HepG2 (cell line): Measurements from ENCODE around the gene TSG101. TPM values are rescaled to one million over a fixed set of nuclear protein-coding genes. Genes with fewer than 3 reads are reported as not detected.

ENCODE experiments used
- ATAC-seq: fragments of 200-7000 bp; cut with Tn5 transposase; 3 replicates; pipeline ENCODE4 v1.9.1; 2020; ENCODE audit warnings: mild to moderate bottlenecking, moderate library complexity
- BruUV-seq: library from RNA; stranded (reverse); fragments of 400-500 nt; replicated peaks from 2 replicates; lab custom pipeline; 2021; lab: Mats Ljungman, UMichigan
- CTCF ChIA-PET: fragments of 300-600 bp; formaldehyde crosslinking; extraction: SDS; loops from one replicate; lab custom pipeline; 2021; ENCODE audit warnings: low total read pairs, inconsistent platforms, low intra/inter-chr PET ratio; lab: Yijun Ruan, JAX
- POLR2A ChIA-PET: fragments of 350-600 bp; sonication (Branson Sonifier 250); formaldehyde crosslinking; loops from one replicate; lab custom pipeline; 2020; ENCODE audit warnings: antibody characterized with exemption, inconsistent platforms; lab: Yijun Ruan, JAX
- DNase-seq: peaks from one replicate; pipeline ENCODE4 v3.0.0-alpha.2; 2015; ENCODE audit warnings: low spot score
- FAIRE-seq: peaks from 3 replicates; lab custom pipeline; 2011; peaks lifted over from hg19 to GRCh38; lab: Jason Lieb, UNC
- H2AFZ ChIP-seq: one replicate; pipeline ENCODE4 v1.6.1; 2011; ENCODE audit warnings: low read length, inconsistent platforms
- H3K27ac ChIP-seq: fragments of 300-600 bp; 3 replicates; pipeline ENCODE4 v1.8.0; 2011; ENCODE audit warnings: mixed run types, mild to moderate bottlenecking, mixed read lengths, low read length, inconsistent platforms; ENCODE audit not compliant: insufficient read depth; ENCODE audit errors: extremely low read length
- H3K27me3 ChIP-seq, 2 experiments: fragments of 200-600 bp in 1 of 2; 2 replicates in 1 of 2; 3 replicates in 1 of 2; pipeline versions ENCODE4 v1.6.0 to v1.8.0; 2011; ENCODE audit warnings: low read length in 2 of 2, mild to moderate bottlenecking in 2 of 2, moderate library complexity in 2 of 2, inconsistent platforms in 1 of 2; ENCODE audit not compliant: insufficient read depth in 2 of 2, control insufficient read depth in 1 of 2
- H3K36me3 ChIP-seq, 2 experiments: fragments of 200-600 bp in 1 of 2; replicated peaks in 1 of 2; 2 replicates in 1 of 2; 3 replicates in 1 of 2; pipeline versions ENCODE4 v1.5.1 to v1.8.0; 2011; ENCODE audit warnings: low read length in 2 of 2, inconsistent platforms in 1 of 2; ENCODE audit not compliant: insufficient read depth in 2 of 2, control insufficient read depth in 1 of 2
- H3K4me1 ChIP-seq: 2 replicates; pipeline ENCODE4 v1.5.1; 2012; ENCODE audit warnings: low read length, inconsistent platforms; ENCODE audit not compliant: insufficient read depth
- H3K4me2 ChIP-seq: 2 replicates; pipeline ENCODE4 v1.6.0; 2011; ENCODE audit warnings: low read depth, low read length, inconsistent platforms
- H3K4me3 ChIP-seq, 3 experiments: fragments of 200-600 bp in 1 of 3; sonication (generic), shearing (Covaris generic) in 1 of 3; replicated peaks in 1 of 3; 2 replicates each; pipeline ENCODE4 v1.5.1; 2011 to 2016; ENCODE audit warnings: low read length in 3 of 3, inconsistent platforms in 2 of 3, low read depth in 2 of 3, mild to moderate bottlenecking in 2 of 3, control low read depth in 1 of 3, mixed read lengths in 1 of 3; ENCODE audit not compliant: insufficient read depth in 1 of 3
- H3K79me2 ChIP-seq: one replicate; pipeline ENCODE4 v1.6.1; 2011; ENCODE audit warnings: low read length, inconsistent platforms; ENCODE audit not compliant: insufficient read depth
- H3K9ac ChIP-seq: 2 replicates; pipeline ENCODE4 v1.6.0; 2011; ENCODE audit warnings: mild to moderate bottlenecking, low read depth, low read length, inconsistent platforms; ENCODE audit not compliant: insufficient read depth
- H3K9me3 ChIP-seq: 2 replicates; pipeline ENCODE4 v1.5.1; 2012; ENCODE audit warnings: mild to moderate bottlenecking, low read length
- H4K20me1 ChIP-seq: 2 replicates; pipeline ENCODE4 v1.6.0; 2011; ENCODE audit warnings: inconsistent platforms, mild to moderate bottlenecking, low read length, moderate library complexity; ENCODE audit not compliant: insufficient read depth
- ATRX ChIP-seq: sonication (generic); formaldehyde crosslinking; IDR thresholded peaks from 2 replicates; pipeline ENCODE4 v1.4.0; 2020; ENCODE audit warnings: missing genetic modification reagents, borderline replicate concordance
- ELF4 ChIP-seq: sonication (generic); formaldehyde crosslinking; IDR thresholded peaks from 2 replicates; pipeline ENCODE4 v1.5.0; 2020; ENCODE audit warnings: missing genetic modification reagents, mild to moderate bottlenecking, moderate library complexity, borderline replicate concordance
- HMGA1 ChIP-seq: sonication (generic); formaldehyde crosslinking; conservative IDR thresholded peaks from 2 replicates; pipeline ENCODE4 v1.4.0; 2020; ENCODE audit warnings: missing genetic modification reagents
- NCOR1 ChIP-seq: fragments of 200-600 bp; sonication (generic); IDR thresholded peaks from 2 replicates; pipeline ENCODE4 v1.7.0; 2017; ENCODE audit warnings: antibody characterized with exemption, low read length, borderline replicate concordance
- NONO ChIP-seq, 2 experiments: fragments of 450-650 bp in 1 of 2; sonication (generic) in 1 of 2; formaldehyde crosslinking in 1 of 2; IDR thresholded peaks in 1 of 2; conservative IDR thresholded peaks in 1 of 2; 2 replicates each; pipeline versions ENCODE4 v1.6.1 to v1.8.0; 2017 to 2022; ENCODE audit warnings: mild to moderate bottlenecking in 1 of 2, missing genetic modification reagents in 1 of 2, moderate library complexity in 1 of 2
- PLRG1 ChIP-seq: fragments of 450-650 bp; conservative IDR thresholded peaks from 2 replicates; pipeline ENCODE4 v1.6.1; 2016
- SIX1 ChIP-seq: sonication (generic); formaldehyde crosslinking; IDR thresholded peaks from 2 replicates; pipeline ENCODE4 v1.4.0; 2020; ENCODE audit warnings: missing genetic modification reagents, borderline replicate concordance
- ZBTB14 ChIP-seq: sonication (generic); formaldehyde crosslinking; IDR thresholded peaks from 2 replicates; pipeline ENCODE4 v1.4.0; 2020; ENCODE audit warnings: missing genetic modification reagents
- ZNF160 ChIP-seq: sonication (generic); formaldehyde crosslinking; IDR thresholded peaks from 2 replicates; pipeline ENCODE4 v1.8.0; 2022; ENCODE audit warnings: mild to moderate bottlenecking, inconsistent platforms, missing genetic modification reagents
- ZNF263 ChIP-seq: sonication (generic); formaldehyde crosslinking; IDR thresholded peaks from 2 replicates; pipeline ENCODE4 v1.4.0; 2020; ENCODE audit warnings: missing genetic modification reagents
- ZNF451 ChIP-seq: sonication (generic); formaldehyde crosslinking; IDR thresholded peaks from 2 replicates; pipeline ENCODE4 v1.5.0; 2020; ENCODE audit warnings: mild to moderate bottlenecking, missing genetic modification reagents
- ZNF503 ChIP-seq: sonication (generic); formaldehyde crosslinking; IDR thresholded peaks from 2 replicates; pipeline ENCODE4 v1.4.0; 2020; ENCODE audit warnings: missing genetic modification reagents
- ZNF772 ChIP-seq: sonication (generic); formaldehyde crosslinking; IDR thresholded peaks from 2 replicates; pipeline ENCODE4 v1.5.0; 2020; ENCODE audit warnings: mild to moderate bottlenecking, missing genetic modification reagents
- ZSCAN9 ChIP-seq: IDR thresholded peaks from 2 replicates; pipeline ENCODE4 v1.6.1; 2016; ENCODE audit warnings: borderline replicate concordance
- in situ Hi-C: cut with HindIII; loops from 2 replicates; pipeline ENCODE4 v1.10.0; 2017; ENCODE audit warnings: low pct_unique_long_range_greater_than_20kb; ENCODE audit not compliant: extremely low pct_ligation_motif_present
- intact Hi-C: fragments of 100-400 bp; cut with micrococcal nuclease; formaldehyde crosslinking; loops from one replicate; pipeline ENCODE4 v1.10.0; 2022; ENCODE audit not compliant: unreplicated experiment
- polyA plus RNA-seq, 8 experiments: library from polyadenylated mRNA; depleted of rRNA in 3 of 8; stranded (reverse) in 7 of 8; unstranded in 1 of 8; fragments of >200 nt; fragmentation: Illumina TruSeq in 4 of 8; extraction: Trizol in 4 of 8; gene quantifications; 2 replicates each; pipeline versions ENCODE4 v1.2.1 to v1.2.3, GENCODE V29; 2011 to 2016; ENCODE audit warnings: low read depth in 4 of 8, missing spikeins in 1 of 8, mixed read lengths in 1 of 8; ENCODE audit not compliant: insufficient read depth in 1 of 8
- total RNA-seq, 5 experiments: library from RNA; depleted of rRNA; stranded (reverse); fragments of >200 nt; fragmentation: Illumina TruSeq; extraction: Trizol; gene quantifications; 2 replicates each; pipeline ENCODE4 v1.2.3, GENCODE V29; 2016; ENCODE audit warnings: low read depth in 1 of 5
- TF ChIP-seq, protein P1 (sequence below): IDR thresholded peaks from 2 replicates; pipeline ENCODE4 v1.6.1; 2018; ENCODE audit warnings: missing genetic modification reagents, mild to moderate bottlenecking, missing compliant biosample characterization

TSG101 gene
- total and polyA plus RNA-seq, 2 of the 13 experiments (the other 11 are each of a cell fraction or from before 2014, with no cell fraction given) = 69.3 to 206 TPM

GRCh38 chr11:18566406-18566805 is 39.7 kb upstream of the TSG101 start (continued):
- TF ChIP-seq ZNF160 (CRISPR knock-in tag) (no peak), PLRG1 (no peak)
- TF ChIP-seq, all 625 proteins: peak for 0

DNA sequence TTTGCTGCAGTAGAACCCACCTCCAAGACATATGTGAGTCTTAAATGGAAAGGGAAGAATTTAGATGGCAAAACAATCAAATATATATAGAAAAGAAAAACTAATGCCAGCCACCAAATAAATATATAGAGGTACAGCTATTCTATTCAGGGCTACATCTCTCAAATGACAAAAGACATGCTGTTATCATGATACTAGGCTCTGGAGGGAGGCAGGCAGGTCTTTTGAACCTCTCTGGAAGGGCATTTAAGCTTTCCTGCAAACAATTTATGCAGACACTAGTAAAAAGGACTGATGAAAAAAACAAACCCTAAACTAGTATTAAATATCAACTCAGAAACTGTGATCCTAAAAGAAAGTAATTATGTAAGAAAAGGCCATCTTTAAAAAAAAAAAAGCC is 37.4 kb upstream of the TSG101 start:
- Histone ChIP-seq H3K4me1 (no peaks in the 10 kb centered on the region), H3K9ac (no peak overlapping the region), H4K20me1 (no peaks in the 10 kb centered on the region), H3K27me3 (no peaks in the 10 kb centered on the region), H3K9me3 (no peaks in the 10 kb centered on the region), H3K79me2 (no peaks in the 10 kb centered on the region), H3K4me3 (no peak overlapping the region), H3K4me2 (no peak overlapping the region), H3K36me3 (peaks cover 0 to 2% of the 10 kb centered on the region in 2 experiments; a peak in 2 of 5 replicates), H3K27ac (no peak overlapping the region), H2AFZ (no peak overlapping the region)
- intact Hi-C loops (no loop called here), in situ Hi-C loops (no loop called here)
- FAIRE-seq = no peak
- DNase-seq = no peak
- POLR2A ChIA-PET = interaction anchor here (0.6 kb wide), 1 partner anchor 13 kb away, joined by 3 read pairs; no protein-coding TSS in a partner anchor
- CTCF ChIA-PET = no interaction called here
- no peak for ATAC-seq
- BruUV-seq = no TSS peak
- TF ChIP-seq NCOR1 = no peak
- no peak for TF ChIP-seq NONO (IDR thresholded peaks at IDR 0.05)
- no peak for TF ChIP-seq NONO (CRISPR knock-in tag; conservative IDR thresholded peaks at IDR 0.05)
- TF ChIP-seq, protein P1, sequence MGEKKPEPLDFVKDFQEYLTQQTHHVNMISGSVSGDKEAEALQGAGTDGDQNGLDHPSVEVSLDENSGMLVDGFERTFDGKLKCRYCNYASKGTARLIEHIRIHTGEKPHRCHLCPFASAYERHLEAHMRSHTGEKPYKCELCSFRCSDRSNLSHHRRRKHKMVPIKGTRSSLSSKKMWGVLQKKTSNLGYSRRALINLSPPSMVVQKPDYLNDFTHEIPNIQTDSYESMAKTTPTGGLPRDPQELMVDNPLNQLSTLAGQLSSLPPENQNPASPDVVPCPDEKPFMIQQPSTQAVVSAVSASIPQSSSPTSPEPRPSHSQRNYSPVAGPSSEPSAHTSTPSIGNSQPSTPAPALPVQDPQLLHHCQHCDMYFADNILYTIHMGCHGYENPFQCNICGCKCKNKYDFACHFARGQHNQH (CRISPR knock-in tag) = no peak
- TF ChIP-seq HMGA1 (CRISPR knock-in tag) = no peak
- TF ChIP-seq ATRX (CRISPR knock-in tag) = no peak
- TF ChIP-seq ZNF451 (CRISPR knock-in tag) = no peak
- no peak for TF ChIP-seq ZNF503 (CRISPR knock-in tag)
- no peak for TF ChIP-seq ZBTB14 (CRISPR knock-in tag)
- no peak for TF ChIP-seq ZNF772
- no peak for TF ChIP-seq ZSCAN9
- no peak for TF ChIP-seq SIX1 (CRISPR knock-in tag)
- TF ChIP-seq ZNF263 (CRISPR knock-in tag) = no peak
- no peak for TF ChIP-seq ELF4 (CRISPR knock-in tag)
